IMR-90 (cell line): ENCODE results near the gene TMPRSS11B. TPM values are rescaled to one million over a fixed set of nuclear protein-coding genes. Genes with fewer than 3 reads are reported as not detected.

ENCODE experiments used
- ATAC-seq: fragments of 200-7000 bp; cut with Tn5 transposase; 2 replicates; pipeline ENCODE4 v1.9.1; 2020; ENCODE audit warnings: low read depth, mild to moderate bottlenecking, moderate library complexity
- Bru-seq: library from RNA; stranded (reverse); fragments of 400-500 nt; gene quantifications from one replicate; lab custom pipeline; 2021; lab: Mats Ljungman, UMichigan
- BruChase-seq, 2 experiments: library from RNA; stranded (reverse); fragments of 400-500 nt; gene quantifications; one replicate each; lab custom pipeline; 2021; lab: Mats Ljungman, UMichigan
- BruUV-seq: library from RNA; stranded (reverse); fragments of 400-500 nt; replicated peaks from 2 replicates; lab custom pipeline; 2021; lab: Mats Ljungman, UMichigan
- CTCF ChIA-PET: fragments of 300-600 bp; formaldehyde crosslinking; extraction: SDS; loops from one replicate; lab custom pipeline; 2021; ENCODE audit warnings: antibody characterized with exemption; lab: Yijun Ruan, JAX
- POLR2A ChIA-PET: fragments of 300-600 bp; sonication (Branson Sonifier 250); formaldehyde crosslinking; loops from one replicate; lab custom pipeline; 2022; ENCODE audit warnings: antibody characterized with exemption; ENCODE audit not compliant: unreplicated experiment; lab: Charles Lee
- DNase-seq: peaks from one replicate; pipeline ENCODE4 v3.0.0; 2013
- H2AFZ ChIP-seq: replicated peaks from 2 replicates; pipeline ENCODE3; 2013; ENCODE audit warnings: low read length, mild to moderate bottlenecking; ENCODE audit not compliant: poor library complexity
- H2AK5ac ChIP-seq: 2 replicates; pipeline ENCODE4 v1.6.1; 2013; ENCODE audit warnings: low read depth, low read length, inconsistent platforms
- H2AK9ac ChIP-seq: replicated peaks from 2 replicates; pipeline ENCODE3; 2013; ENCODE audit warnings: mild to moderate bottlenecking, low read depth, low read length, moderate library complexity; ENCODE audit not compliant: poor library complexity
- H2BK120ac ChIP-seq: 2 replicates; pipeline ENCODE4 v1.6.1; 2013; ENCODE audit warnings: low read depth, low read length, inconsistent platforms
- H2BK15ac ChIP-seq: 3 replicates; pipeline ENCODE4 v1.6.1; 2013; ENCODE audit warnings: low read depth, low read length, inconsistent platforms
- H2BK20ac ChIP-seq: 2 replicates; pipeline ENCODE4 v1.6.1; 2013; ENCODE audit warnings: low read depth, mild to moderate bottlenecking, inconsistent platforms, low read length, moderate library complexity
- H2BK5ac ChIP-seq: 2 replicates; pipeline ENCODE4 v1.6.1; 2013; ENCODE audit warnings: mild to moderate bottlenecking, low read depth, low read length, inconsistent platforms; ENCODE audit not compliant: poor library complexity, severe bottlenecking
- H3K14ac ChIP-seq: replicated peaks from 2 replicates; pipeline ENCODE4 v1.6.1; 2013; ENCODE audit warnings: low read depth, low read length, inconsistent platforms
- H3K18ac ChIP-seq: 2 replicates; pipeline ENCODE4 v1.6.1; 2013; ENCODE audit warnings: low read depth, low read length, control low read depth
- H3K23ac ChIP-seq: 2 replicates; pipeline ENCODE4 v1.6.1; 2013; ENCODE audit warnings: low read depth, low read length, inconsistent platforms
- H3K27ac ChIP-seq: 2 replicates; pipeline ENCODE4 v1.5.1; 2013; ENCODE audit warnings: mild to moderate bottlenecking, control low read depth, low read length; ENCODE audit not compliant: insufficient read depth
- H3K27me3 ChIP-seq: 2 replicates; pipeline ENCODE4 v1.6.1; 2013; ENCODE audit warnings: low read length; ENCODE audit not compliant: control insufficient read depth, insufficient read depth
- H3K36me3 ChIP-seq: 2 replicates; pipeline ENCODE4 v1.6.1; 2013; ENCODE audit warnings: low read length, mixed read lengths; ENCODE audit not compliant: control insufficient read depth, insufficient read depth
- H3K4ac ChIP-seq: 2 replicates; pipeline ENCODE4 v1.6.1; 2013; ENCODE audit warnings: low read depth, low read length, inconsistent platforms
- H3K4me1 ChIP-seq: 2 replicates; pipeline ENCODE4 v1.6.1; 2013; ENCODE audit warnings: low read length, mixed read lengths; ENCODE audit not compliant: control insufficient read depth, insufficient read depth
- H3K4me2 ChIP-seq: 2 replicates; pipeline ENCODE4 v1.6.1; 2013; ENCODE audit warnings: low read depth, mild to moderate bottlenecking, control low read depth, low read length, moderate library complexity
- H3K4me3 ChIP-seq: 2 replicates; pipeline ENCODE4 v1.5.1; 2013; ENCODE audit warnings: low read depth, mild to moderate bottlenecking, control low read depth, low read length, moderate library complexity; ENCODE audit not compliant: insufficient read depth
- H3K56ac ChIP-seq: 2 replicates; pipeline ENCODE4 v1.6.1; 2013; ENCODE audit warnings: low read length, inconsistent platforms; ENCODE audit not compliant: insufficient read depth; ENCODE audit errors: extremely low read depth
- H3K79me1 ChIP-seq, 2 experiments: 2 replicates each; pipeline ENCODE4 v1.6.1; 2013; ENCODE audit warnings: low read length in 2 of 2, inconsistent platforms in 1 of 2, low read depth in 1 of 2
- H3K9ac ChIP-seq: 2 replicates; pipeline ENCODE4 v1.6.1; 2013; ENCODE audit warnings: low read depth, low read length, control low read depth
- H3K9me1 ChIP-seq: 2 replicates; pipeline ENCODE4 v1.6.1; 2013; ENCODE audit warnings: low read length, inconsistent platforms; ENCODE audit not compliant: insufficient read depth
- H3K9me3 ChIP-seq: 2 replicates; pipeline ENCODE4 v1.6.1; 2013; ENCODE audit warnings: low read length; ENCODE audit not compliant: control insufficient read depth, insufficient read depth
- H4K20me1 ChIP-seq: 2 replicates; pipeline ENCODE4 v1.6.1; 2013; ENCODE audit warnings: low read length, inconsistent platforms; ENCODE audit not compliant: insufficient read depth
- H4K5ac ChIP-seq: 2 replicates; pipeline ENCODE4 v1.6.1; 2013; ENCODE audit warnings: mild to moderate bottlenecking, low read depth, low read length, control low read depth
- H4K8ac ChIP-seq, 2 experiments: 2 replicates each; pipeline ENCODE4 v1.6.1; 2013; ENCODE audit warnings: low read depth in 2 of 2, low read length in 2 of 2, control low read depth in 1 of 2, inconsistent platforms in 1 of 2
- H4K91ac ChIP-seq: 2 replicates; pipeline ENCODE4 v1.6.1; 2013; ENCODE audit warnings: low read depth, low read length, inconsistent platforms; ENCODE audit not compliant: insufficient read depth
- MAFK ChIP-seq: IDR thresholded peaks from 2 replicates; pipeline ENCODE4 v1.6.1; 2012; ENCODE audit warnings: low read depth, low read length, improper control_type of control experiment
- MAZ ChIP-seq: IDR thresholded peaks from 2 replicates; pipeline ENCODE4 v1.6.1; 2012; ENCODE audit warnings: low read depth, mild to moderate bottlenecking, low read length, improper control_type of control experiment, moderate library complexity, borderline replicate concordance
- RAD21 ChIP-seq: IDR thresholded peaks from 2 replicates; pipeline ENCODE4 v1.6.1; 2012; ENCODE audit warnings: low read length, improper control_type of control experiment
- WGBS, 2 experiments: methylation state at CpG; one replicate each; pipeline versions ENCODE4 v1.1.5 to v1.1.7; 2013; ENCODE audit warnings: missing lambda C conversion rate in 2 of 2; ENCODE audit not compliant: insufficient read length in 1 of 2; ENCODE audit errors: extremely low coverage in 2 of 2; 5-methylcytosine and 5-hydroxymethylcytosine counted together
- dilution Hi-C: fragments of 300-500 bp; cut with HindIII; formaldehyde crosslinking; loops from one replicate; pipeline ENCODE4 v1.14.3; 2018; ENCODE audit warnings: low sequenced_read_pairs; ENCODE audit not compliant: unreplicated experiment
- in situ Hi-C: fragments of 300-500 bp; cut with MboI; formaldehyde crosslinking; loops from 3 replicates; pipeline ENCODE4 v1.14.3; 2019; ENCODE audit warnings: low sequenced_read_pairs, inconsistent platforms, mixed read lengths
- intact Hi-C: fragments of 100-400 bp; cut with micrococcal nuclease; formaldehyde crosslinking; loops from 2 replicates; pipeline ENCODE4 v1.10.0; 2022
- long read RNA-seq: library from polyadenylated mRNA; unstranded; transcript quantifications from one replicate; pipeline ENCODE4 v2.0.0, GENCODE V29; 2021; ENCODE audit not compliant: unreplicated experiment
- polyA plus RNA-seq, 3 experiments: library from polyadenylated mRNA; depleted of rRNA; stranded (reverse); fragments of >200 nt; gene quantifications; 2 replicates each; pipeline ENCODE4 v1.2.3, GENCODE V29; 2012; ENCODE audit warnings: low replicate concordance in 1 of 3
- total RNA-seq: library from RNA; depleted of rRNA; stranded (reverse); fragments of >200 nt; gene quantifications from 2 replicates; pipeline ENCODE4 v1.2.3, GENCODE V29; 2012; rRNA removed

The TMPRSS11B gene, protein sequence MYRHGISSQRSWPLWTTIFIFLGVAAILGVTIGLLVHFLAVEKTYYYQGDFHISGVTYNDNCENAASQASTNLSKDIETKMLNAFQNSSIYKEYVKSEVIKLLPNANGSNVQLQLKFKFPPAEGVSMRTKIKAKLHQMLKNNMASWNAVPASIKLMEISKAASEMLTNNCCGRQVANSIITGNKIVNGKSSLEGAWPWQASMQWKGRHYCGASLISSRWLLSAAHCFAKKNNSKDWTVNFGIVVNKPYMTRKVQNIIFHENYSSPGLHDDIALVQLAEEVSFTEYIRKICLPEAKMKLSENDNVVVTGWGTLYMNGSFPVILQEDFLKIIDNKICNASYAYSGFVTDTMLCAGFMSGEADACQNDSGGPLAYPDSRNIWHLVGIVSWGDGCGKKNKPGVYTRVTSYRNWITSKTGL
- not detected in 2 replicates for total RNA-seq
- not detected in 2 replicates for polyA plus RNA-seq (2012; rRNA removed)
- not detected in 2 replicates for polyA plus RNA-seq (2012; cell fraction: cytosol; rRNA removed)
- not detected in 2 replicates for polyA plus RNA-seq (2012; cell fraction: nucleus; rRNA removed; ENCODE audit: low replicate concordance)
- Bru-seq, nascent RNA: not detected
- not detected for BruChase-seq, experiment 1, labeled RNA remaining after a 6-hour chase
- BruChase-seq, experiment 2, labeled RNA remaining after a 2-hour chase: percentile 5 among the genes with signal in this experiment
- long read RNA-seq: 0 reads

GRCh38 chr4:68245594-68245993 is at the start of gene TMPRSS11B:
TSS of gene TMPRSS11B (minus strand) at chr4:68245694. CDS start at chr4:68245558, 136 bp downstream.
- no peak within 1 kb of the TSS for H3K4ac ChIP-seq
- H2AK5ac ChIP-seq: no peak within 1 kb of the TSS
- intact Hi-C loops: no loop called here
- H4K8ac ChIP-seq: no peak within 1 kb of the TSS
- no peak within 1 kb of the TSS for H3K4me2 ChIP-seq
- no peaks in the 10 kb centered on the region for H3K79me1 ChIP-seq
- H4K20me1 ChIP-seq: no peaks in the 10 kb centered on the region
- no TSS peak for BruUV-seq
- no peak for ATAC-seq
- no peak within 1 kb of the TSS for H3K14ac ChIP-seq
- 92% methylated on average over 3 of the region's 6 CpGs; no CpG with 5 or more reads in 1 of the 2 experiments for WGBS, 2 experiments
- no peak within 1 kb of the TSS for H3K23ac ChIP-seq
- no peak within 1 kb of the TSS for H3K56ac ChIP-seq
- no peak within 1 kb of the TSS for H3K4me3 ChIP-seq
- no peak within 1 kb of the TSS for H2BK5ac ChIP-seq
- ChIA-PET POLR2A (no interaction called here), CTCF (no interaction called here)
- no peak within 1 kb of the TSS for H2BK120ac ChIP-seq
- no peaks in the 10 kb centered on the region for H3K9me1 ChIP-seq
- no peak within 1 kb of the TSS for H4K5ac ChIP-seq
- no peak within 1 kb of the TSS for H2AFZ ChIP-seq
- dilution Hi-C loops: no loop called here
- no peak within 1 kb of the TSS for H2AK9ac ChIP-seq
- DNase-seq: no peak
- H3K4me1 ChIP-seq: no peaks in the 10 kb centered on the region
- H3K9ac ChIP-seq: no peak within 1 kb of the TSS
- no peaks in the 10 kb centered on the region for H3K27me3 ChIP-seq
- H3K9me3 ChIP-seq: no peaks in the 10 kb centered on the region
- in situ Hi-C loops: no loop called here
- no peak within 1 kb of the TSS for H2BK15ac ChIP-seq
- TF ChIP-seq MAZ: no peak
- TF ChIP-seq MAFK: no peak
- no peak for TF ChIP-seq RAD21
- no peak within 1 kb of the TSS for H2BK20ac ChIP-seq
- H4K91ac ChIP-seq: no peak within 1 kb of the TSS
- H3K36me3 ChIP-seq: no peaks in the 10 kb centered on the region
- H3K18ac ChIP-seq: no peak within 1 kb of the TSS
- H3K27ac ChIP-seq: no peak within 1 kb of the TSS
